ENCODE results near the gene RASAL2.

DNA sequence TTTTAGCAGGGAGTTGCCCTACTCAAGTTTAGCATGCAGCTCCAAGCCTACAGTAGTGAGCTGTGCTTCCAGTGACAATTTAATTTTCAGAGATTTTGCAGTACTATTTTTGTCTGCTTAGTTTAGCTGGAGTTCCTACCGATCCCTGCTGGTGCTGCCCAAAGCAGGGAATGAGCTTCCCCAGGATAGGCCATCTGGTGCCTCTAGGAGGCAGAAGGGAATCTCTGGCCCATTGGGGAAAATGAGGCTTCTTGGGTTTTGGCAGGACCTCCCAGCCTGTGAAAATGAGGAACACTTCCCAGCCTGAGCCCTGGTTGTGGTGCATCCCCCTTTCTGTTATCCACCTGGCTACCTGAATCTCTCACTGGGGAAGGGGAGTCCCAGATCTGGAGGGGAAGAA is 149.2 kb downstream of the RASAL2 start:
- TF ChIP-seq, protein P1, sequence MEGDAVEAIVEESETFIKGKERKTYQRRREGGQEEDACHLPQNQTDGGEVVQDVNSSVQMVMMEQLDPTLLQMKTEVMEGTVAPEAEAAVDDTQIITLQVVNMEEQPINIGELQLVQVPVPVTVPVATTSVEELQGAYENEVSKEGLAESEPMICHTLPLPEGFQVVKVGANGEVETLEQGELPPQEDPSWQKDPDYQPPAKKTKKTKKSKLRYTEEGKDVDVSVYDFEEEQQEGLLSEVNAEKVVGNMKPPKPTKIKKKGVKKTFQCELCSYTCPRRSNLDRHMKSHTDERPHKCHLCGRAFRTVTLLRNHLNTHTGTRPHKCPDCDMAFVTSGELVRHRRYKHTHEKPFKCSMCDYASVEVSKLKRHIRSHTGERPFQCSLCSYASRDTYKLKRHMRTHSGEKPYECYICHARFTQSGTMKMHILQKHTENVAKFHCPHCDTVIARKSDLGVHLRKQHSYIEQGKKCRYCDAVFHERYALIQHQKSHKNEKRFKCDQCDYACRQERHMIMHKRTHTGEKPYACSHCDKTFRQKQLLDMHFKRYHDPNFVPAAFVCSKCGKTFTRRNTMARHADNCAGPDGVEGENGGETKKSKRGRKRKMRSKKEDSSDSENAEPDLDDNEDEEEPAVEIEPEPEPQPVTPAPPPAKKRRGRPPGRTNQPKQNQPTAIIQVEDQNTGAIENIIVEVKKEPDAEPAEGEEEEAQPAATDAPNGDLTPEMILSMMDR (IDR thresholded peaks at IDR 0.05): no peak
- TF ChIP-seq MAZ (IDR thresholded peaks at IDR 0.05; ENCODE audit: borderline replicate concordance, low read depth, low read length) (no peak), CEBPB (IDR thresholded peaks at IDR 0.05) (no peak), KDM1A (IDR thresholded peaks at IDR 0.05; ENCODE audit: low read depth) (no peak), SREBF2 (IDR thresholded peaks at IDR 0.05) (no peak)
- TF ChIP-seq, protein P2, sequence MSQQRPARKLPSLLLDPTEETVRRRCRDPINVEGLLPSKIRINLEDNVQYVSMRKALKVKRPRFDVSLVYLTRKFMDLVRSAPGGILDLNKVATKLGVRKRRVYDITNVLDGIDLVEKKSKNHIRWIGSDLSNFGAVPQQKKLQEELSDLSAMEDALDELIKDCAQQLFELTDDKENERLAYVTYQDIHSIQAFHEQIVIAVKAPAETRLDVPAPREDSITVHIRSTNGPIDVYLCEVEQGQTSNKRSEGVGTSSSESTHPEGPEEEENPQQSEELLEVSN (IDR thresholded peaks at IDR 0.05; ENCODE audit: borderline replicate concordance, low read depth): no peak

Data from A549 (cell line).